D721Med (cell line): ENCODE results near the gene SMIM21.

Experiments
- DNase-seq: peaks from one replicate; pipeline ENCODE4 v3.0.0; 2011; ENCODE audit warnings: low spot score; ENCODE audit not compliant: insufficient read length
- FAIRE-seq: peaks from 2 replicates; lab custom pipeline; 2011; peaks lifted over from hg19 to GRCh38; lab: Jason Lieb, UNC
- CTCF ChIP-seq: IDR thresholded peaks from 2 replicates; pipeline ENCODE4 v1.5.1; 2012; ENCODE audit warnings: mild to moderate bottlenecking, control low read depth; ENCODE audit not compliant: insufficient read depth; ENCODE audit errors: missing control alignments

SMIM21 gene

GRCh38 chr18:75429975-75430374, 2.5 kb upstream of the SMIM21 start:
- FAIRE-seq (peak; percentile 99), DNase-seq (peak; percentile 49)
- no peak for TF ChIP-seq CTCF

GRCh38 chr18:75428490-75428889, 987 bp upstream of the SMIM21 start:
- DNase-seq = no peak
- TF ChIP-seq CTCF = no peak

GRCh38 chr18:75422341-75422910, 5.1 kb downstream of the SMIM21 start:
- TF ChIP-seq CTCF = no peak
- FAIRE-seq = peak; percentile 91
- DNase-seq = no peak

More at GRCh38 chr18:75428490-75428889, 987 bp upstream of the SMIM21 start:
- peak; percentile 55 for FAIRE-seq

GRCh38 chr18:75421656-75422055, 5.8 kb downstream of the SMIM21 start:
- DNase-seq (no peak), FAIRE-seq (peak; percentile 79)
- no peak for TF ChIP-seq CTCF

- TF ChIP-seq CTCF = no peak
- FAIRE-seq = no peak
- DNase-seq = no peak
Observed at GRCh38 chr18:75418293-75419005, 9.1 kb downstream of the SMIM21 start.

GRCh38 chr18:75410611-75411010, 16.9 kb downstream of the SMIM21 start:
- no peak for FAIRE-seq
- no peak for TF ChIP-seq CTCF
- no peak for DNase-seq

GRCh38 chr18:75409806-75410205, 17.7 kb downstream of the SMIM21 start:
- no peak for FAIRE-seq
- no peak for TF ChIP-seq CTCF
- DNase-seq = no peak
